ENCODE results near the gene NREP.
A peak's percentile ranks its signal among the peaks of the same experiment; 100 is the strongest.

The NREP gene

DNA sequence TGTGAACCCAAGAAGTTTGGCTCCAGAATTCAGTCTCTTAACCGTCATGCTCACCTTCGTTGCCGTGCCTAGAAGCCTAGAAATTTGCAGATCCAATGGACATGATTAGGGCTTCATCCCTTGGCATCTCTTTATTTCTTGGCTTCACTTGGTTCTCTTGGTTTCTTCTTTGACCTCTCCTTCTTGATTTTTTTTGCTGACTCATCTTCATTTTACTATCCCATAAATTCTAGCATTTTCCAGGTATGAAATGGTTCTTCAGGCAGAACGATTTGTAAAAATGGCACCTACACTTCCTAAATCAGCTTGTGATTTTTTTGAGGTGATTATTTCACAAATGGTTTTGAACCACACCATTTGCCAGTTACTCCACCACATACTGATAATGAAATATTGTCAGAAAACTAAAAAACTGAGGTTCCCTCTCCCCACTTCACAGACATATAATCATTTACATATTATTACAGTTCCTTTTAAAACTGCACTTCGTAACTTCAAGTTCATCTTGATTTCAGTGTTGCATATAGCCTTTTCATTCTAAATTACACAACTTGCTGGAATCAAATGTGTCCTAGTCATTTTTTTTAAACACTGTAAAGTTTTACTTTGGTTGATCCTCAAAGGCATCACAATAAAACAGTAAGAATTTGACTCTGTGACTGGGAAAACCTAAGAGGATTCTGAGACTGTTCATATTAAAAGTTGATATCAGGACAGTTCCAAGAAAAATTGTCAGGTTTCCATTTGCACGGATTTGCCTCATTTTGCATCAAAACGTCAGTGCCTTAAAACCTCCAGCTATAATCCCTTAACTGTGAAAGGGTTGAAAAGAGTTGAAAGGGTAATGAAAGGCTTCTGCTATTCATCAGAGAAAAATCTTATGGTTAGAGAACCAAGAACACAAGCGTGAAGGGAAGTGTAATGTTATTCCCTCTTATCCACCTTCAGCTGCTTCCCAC, 8.9 kb upstream of the NREP start:
- no peak for DNase-seq (ENCODE audit: low read depth in 1 of 2, low spot score in 1 of 2)

DNA sequence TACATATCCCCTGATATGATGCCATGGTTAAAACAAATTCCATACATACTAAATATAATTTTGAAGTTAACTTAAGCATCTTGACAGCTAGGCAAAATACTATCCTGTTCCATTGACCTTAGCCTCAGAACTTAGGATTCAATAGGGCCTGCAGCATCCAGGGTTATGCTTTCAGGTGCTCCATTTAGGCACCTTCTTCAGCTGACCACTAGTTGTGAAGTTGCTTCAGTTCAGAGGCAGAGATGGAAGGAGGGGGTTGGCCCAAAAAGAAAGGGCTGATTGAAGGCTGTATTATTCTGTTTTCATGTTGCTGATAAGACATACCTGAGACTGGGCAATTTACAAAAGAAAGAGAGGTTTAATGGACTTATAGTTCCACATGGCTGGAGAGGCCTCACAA, 7.0 kb upstream of the NREP start:
- no peak for DNase-seq (ENCODE audit: low read depth in 1 of 2, low spot score in 1 of 2)

DNA sequence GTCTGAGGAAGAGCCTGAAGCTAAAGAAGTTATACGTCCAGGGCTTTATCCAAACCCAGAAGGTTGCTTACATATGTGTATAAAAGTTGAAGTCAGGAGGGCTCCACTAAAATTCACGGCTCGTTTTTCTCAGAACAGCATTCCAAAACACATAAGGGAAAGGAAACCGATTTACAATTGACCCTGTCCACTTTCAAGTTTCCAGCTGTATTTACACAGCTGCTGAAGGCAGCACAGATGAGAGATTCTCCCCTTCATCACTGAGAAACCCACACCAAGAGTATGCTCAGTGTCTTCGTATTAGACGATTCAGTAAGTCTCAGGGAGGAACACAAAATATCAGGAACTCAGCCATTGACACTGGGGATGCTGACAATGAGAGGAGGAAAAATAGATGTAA, 5.9 kb upstream of the NREP start:
- DNase-seq (ENCODE audit: low read depth in 1 of 2, low spot score in 1 of 2), result no peak

DNA sequence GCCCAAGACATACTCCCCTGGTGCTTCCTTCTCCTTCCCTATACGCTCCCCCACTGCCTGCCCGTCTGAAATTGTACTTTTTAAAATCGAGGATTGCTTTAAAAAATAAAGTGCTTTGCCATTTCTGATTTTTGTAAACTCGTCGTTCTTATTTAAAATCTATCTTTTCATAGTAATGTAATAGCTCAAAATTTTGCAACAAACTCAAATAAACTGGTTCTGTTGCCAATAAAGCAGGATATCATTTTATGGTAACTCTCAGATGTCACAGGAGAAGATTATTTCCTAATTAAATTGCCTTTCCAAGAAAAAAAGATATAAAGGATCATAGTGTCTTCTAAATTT, 1.3 kb upstream of the NREP start:
- no peak for DNase-seq (ENCODE audit: low read depth in 1 of 2, low spot score in 1 of 2)

DNA sequence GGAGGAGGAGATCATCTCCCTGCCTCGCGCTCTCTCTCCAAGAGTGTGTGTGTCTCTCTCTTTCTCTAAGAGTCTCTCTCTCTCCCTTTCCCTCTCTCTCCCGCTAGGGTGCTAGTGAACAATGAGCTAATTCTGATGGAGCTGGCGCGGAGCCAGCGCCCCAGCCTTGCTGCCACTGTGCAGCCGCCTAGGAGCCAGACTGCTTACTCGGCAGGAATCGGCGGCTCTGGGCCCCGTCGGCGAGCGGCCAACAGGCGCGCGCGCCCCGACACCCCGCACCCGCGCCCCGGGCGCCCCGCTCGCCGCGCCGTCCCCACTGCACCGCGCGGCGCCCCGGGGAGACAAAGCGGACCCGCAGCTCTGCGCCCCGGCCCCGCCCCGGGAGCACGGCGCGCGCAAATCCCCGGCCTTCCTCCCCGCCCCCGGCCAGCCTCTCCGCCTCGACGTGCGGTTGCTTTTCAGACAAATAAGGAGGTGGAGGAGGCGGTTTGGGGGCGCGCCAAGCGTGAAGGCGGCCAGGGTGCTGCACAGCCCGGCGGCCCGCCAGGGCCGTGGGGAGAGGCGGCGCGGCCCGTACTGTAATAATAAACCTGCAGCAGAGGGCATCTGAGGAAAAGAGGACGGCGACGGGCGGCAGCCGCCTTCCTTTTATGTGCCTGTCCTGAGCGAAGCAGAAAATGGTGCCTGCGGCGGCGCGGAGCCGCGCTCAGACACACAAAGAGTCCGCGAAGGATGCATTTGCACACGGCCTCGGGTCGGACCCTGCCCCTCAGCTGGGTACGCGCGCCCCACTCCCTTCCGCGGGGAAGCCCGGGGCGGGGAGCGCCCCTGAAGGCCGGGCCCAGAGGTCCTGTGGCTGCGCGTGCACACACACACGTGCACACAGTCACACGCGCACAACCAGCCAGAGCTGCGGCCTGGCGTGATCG, 625 bp upstream of the NREP start:
- DNase-seq (ENCODE audit: low read depth in 1 of 2, low spot score in 1 of 2), result peak; percentile 44 to 64

DNA sequence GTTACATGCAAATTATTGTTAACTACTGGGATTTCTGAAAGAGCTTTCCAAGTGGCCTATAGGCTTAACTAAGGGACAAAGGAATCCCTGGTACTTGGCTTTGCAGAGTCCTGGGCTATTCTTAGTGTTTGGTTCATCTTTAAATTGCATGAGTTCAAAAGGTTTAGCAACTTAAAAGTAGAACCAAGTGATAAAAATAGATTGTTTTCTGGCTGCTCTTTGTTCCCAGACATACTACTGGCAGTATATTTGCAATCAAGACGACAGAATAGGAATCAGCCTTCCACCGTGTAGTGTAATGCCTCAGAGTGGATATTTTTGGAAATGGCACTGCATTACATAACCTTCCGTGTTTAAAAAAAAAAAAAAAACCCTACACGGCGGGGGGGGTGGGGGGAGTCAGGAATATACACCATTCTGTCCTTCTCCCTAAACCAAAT, 1.0 kb downstream of the NREP start:
- DNase-seq (ENCODE audit: low read depth in 1 of 2, low spot score in 1 of 2), result no peak

DNA sequence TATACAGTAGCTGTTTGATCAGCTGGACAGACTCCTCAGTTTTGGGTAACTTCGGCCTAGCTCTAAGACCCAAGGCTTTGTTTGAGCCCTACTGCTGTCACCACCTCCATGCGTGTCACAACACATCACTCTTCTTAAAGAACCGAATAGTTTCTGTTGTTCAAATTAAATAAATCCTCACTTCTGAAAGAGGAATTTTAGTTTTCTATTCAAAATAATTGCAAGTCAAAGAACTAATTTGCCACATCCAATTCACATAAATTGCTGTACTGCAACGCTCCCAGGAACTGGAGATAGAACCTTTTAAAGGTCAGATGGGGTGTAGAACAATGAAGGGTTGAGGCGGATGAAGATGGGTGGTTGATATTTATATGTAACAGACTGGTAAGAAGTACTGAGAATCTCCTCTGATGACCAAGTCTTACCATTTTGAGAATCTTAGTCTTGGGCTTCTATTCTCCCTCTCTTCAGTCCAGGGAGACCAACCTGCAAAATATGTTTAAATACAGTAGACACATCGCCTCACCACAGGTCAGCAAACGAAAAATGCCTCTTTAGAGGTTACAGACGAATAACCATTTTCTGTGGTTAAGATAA, 1.6 kb downstream of the NREP start:
- DNase-seq (ENCODE audit: low read depth in 1 of 2, low spot score in 1 of 2), result no peak

DNA sequence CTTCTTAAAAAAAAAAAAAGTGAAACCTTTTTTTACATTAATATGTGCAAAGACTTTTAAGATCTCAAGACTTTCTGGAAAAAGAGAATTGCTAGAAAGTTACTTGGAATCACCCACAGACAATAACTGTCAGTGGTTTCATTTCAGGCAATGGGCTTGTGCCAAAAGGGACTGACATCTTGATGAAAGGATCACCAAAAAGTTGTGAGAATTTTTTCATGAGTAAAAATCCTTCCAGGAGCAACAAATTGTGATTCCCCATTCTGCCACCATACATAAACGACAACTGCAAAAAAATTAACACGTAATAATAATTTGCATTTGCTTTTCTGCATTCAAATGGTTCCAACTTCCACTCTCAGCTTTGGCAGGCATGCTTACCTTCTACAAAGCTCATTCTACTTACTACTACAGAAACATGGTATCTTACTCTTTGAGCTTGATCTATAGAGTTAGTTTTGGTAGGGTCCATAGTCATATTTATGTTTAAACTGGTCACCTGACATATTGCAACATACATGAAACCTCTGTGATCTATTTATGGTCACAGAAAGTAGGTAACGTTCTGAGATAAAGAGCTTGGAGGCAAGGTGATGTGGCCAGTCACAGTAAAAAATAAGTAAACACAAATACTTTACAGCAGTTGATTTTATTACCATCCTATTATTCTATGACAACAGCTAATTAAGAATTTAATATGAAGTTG, 3.0 kb downstream of the NREP start:
- no peak for DNase-seq (ENCODE audit: low read depth in 1 of 2, low spot score in 1 of 2)

DNA sequence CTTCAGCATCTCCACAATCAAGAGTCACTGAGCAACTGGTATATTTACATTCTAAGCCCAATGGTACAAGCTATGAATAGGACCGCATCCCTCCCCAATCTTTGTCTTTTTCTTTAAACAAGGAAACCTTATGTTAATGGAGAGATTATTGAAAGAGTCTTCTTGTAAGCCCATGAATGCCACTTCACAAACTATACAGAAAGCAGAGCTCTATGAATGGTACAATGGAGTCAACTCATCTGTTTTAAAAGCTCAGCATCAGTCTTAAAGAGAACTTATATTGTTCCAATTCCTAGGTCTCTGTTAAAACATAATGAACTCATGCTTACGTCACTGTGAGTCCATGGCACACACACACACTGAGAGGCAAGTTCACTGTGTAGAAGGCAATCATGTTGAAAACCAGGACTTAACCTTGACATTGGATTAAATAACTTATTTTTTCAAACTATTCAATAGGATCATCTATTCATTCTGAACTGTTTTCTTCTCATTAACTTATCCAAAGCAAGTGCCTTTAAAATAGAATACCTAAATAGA, 4.5 kb downstream of the NREP start:
- no peak for DNase-seq (ENCODE audit: low read depth in 1 of 2, low spot score in 1 of 2)

DNA sequence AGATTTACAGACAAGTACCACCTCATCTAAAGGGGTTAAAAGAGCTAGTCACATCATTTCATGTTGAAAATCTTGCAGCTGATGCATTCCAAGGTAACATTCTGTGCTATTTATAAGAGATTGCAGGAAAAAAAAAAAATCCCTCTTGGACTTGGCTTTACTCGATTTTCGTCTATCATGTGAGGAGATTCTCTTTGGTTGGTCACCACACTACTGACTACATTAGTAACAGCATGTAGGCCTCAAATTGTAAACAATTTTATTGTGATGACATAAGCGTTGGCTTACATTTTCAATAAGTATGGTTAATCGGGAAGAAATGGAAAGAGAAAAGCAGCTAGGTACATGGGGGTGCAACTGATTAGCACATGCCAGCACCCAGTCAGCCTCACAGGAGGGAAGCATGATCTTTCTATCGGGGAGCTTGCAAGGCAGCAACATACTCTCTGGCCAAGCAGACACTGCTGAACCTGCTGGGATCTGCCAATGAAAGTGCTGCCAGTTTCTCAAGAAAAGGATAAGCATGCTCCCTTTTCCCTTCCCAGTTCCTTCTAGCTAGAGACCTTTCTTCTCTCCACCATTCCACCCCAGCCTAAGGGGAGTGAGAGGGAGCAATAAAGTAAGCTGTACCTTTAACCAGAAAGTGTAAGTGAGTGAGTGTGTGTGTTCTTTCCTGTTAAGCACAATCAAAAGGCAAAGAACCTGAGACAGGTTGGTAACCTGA, 7.5 kb downstream of the NREP start:
- no peak for DNase-seq (ENCODE audit: low read depth in 1 of 2, low spot score in 1 of 2)

DNA sequence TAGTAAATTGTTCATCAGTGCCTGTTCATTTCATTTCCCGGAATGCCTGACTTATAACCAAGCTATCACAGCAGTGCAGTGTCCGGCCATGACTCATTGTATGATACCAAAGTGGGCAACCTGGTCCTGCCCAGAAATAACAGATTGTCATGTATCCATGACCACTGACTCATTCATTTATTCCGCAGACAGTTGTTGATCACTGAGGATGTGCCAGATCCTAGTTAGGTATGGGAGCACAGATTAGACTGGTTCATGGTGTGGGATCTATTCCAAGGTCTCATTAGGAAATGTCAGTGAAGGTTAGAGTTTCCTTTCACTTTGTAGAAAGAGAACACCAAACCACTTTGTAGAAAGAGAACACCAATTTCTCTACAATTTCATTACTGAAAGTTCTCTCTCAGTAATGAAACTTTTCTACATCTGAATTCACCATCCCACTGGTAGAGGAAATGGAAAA, 8.7 kb downstream of the NREP start:
- no peak for DNase-seq (ENCODE audit: low read depth in 1 of 2, low spot score in 1 of 2)

DNA sequence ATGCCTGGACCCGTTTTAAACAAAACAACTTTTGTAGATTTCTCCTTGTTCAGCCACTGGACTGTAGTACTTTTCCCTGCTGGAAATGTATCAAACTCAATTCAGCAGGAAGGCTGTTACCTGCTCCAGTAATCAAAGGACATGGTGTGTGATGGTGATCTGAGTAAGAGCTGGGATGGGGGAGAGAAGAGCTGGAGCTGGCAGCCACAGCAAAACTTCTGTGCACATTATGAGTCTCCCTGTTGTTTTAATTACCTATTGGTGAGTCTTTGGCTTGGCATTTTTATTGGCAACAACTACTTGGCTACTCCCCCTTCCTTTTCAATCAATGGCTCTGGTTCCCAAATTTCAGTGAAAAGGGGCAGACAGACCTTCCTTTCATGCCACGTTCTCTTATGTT, 9.7 kb downstream of the NREP start:
- DNase-seq (ENCODE audit: low read depth in 1 of 2, low spot score in 1 of 2), result no peak

DNA sequence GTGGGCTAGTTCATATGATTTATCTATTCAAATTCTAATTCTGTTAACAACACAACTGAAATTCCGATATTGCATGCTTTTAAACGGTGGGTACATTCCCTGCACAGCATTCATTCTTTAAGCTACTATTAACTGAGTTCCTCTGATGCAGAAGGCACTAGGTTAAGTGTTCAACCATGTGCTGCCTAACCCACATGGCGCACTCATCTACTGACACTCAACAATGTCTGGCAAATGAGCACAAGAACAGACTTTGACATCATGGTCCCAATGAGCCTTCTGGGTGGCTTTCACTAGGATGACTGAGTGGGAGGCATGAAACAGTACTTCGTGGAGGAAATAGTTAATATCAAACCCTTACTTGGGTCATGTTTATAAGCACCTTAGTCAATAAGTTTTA, 10.2 kb downstream of the NREP start:
- no peak for DNase-seq (ENCODE audit: low read depth in 1 of 2, low spot score in 1 of 2)

DNA sequence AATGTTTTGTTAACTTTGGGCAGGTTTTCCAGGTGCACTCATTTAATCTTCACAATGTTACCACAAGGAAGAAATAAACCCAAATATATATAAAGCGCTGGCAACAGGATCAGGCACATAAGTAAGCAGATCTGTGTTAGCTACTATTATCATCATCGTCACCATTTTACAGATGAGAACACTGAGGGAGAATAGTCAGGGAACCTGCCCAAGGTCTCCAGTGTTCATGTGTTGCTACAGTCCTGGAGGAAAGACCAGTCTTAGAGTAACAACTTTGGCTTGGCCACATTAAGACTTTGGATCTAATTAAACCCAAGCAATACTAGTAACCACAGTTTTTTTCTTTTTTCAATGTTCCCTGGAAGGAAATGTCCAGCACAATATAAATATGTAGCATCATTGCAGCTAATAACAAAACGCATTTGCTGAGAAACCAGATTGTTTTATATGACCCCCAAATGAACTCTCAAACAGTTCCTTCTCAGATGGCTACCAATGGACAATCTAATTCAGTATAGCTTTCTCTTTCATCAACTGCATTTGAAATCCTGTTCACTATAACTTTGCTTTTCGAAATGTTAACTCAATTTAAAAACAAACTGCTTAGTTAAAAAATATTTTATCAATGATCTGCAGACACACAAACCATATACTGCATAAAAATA, 11.8 kb downstream of the NREP start:
- no peak for DNase-seq (ENCODE audit: low read depth in 1 of 2, low spot score in 1 of 2)

DNA sequence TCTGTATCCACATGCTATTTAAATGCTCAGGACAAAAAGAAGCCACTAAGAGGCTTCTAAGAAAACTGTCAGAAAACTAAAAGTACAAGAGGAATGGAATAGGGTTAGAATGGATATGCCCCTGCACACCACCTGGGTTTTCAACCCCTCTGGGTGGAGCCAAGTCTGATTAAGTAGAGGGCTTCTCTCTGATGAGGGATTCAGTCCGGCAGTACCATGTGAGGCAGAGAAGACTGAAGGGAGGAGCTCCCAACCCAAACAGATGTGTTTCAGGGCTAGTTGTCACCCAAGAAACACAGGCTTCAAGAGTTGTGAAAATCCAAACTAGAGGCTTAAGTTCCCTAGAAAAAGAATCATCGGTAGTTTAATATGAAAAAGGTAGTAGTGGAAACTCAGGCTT, 12.5 kb downstream of the NREP start:
- DNase-seq (ENCODE audit: low read depth in 1 of 2, low spot score in 1 of 2), result no peak

DNA sequence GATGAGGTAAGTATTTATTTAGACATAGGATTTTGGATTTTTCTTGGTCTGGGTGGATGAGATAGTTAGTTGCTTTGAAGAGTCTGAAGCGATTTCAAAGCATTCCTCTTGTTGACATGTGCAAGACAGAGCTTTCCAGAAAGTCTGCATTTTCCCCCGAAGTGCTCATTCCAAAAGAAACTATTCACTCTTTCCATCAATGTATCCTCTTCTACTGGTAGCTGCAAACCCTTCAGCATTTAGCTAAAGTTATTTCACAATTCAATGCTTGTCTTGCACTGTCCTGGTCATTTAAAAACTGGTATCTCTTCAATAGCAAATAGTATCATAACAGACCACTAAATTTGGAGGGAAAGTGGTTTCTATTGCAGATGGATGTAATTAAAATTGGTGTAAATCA, 13.0 kb downstream of the NREP start:
- DNase-seq (ENCODE audit: low read depth in 1 of 2, low spot score in 1 of 2), result no peak

DNA sequence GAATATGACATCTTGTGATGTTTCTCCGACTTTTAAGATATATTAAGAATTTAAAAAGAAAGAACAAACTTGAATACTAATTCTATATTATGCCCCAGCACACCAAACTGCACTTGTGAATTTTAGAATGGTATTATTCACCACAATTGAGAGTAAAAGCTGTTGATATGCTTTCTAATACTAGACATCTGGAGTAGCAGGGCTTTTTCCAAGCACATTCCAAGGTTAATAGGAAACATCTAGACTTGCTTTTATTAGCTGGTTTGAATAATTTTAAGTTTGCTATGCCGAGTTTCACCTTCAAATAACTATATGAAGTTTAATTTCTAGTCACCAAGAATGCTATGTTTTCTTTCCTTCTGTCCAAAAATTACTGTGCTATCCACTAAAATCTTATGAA, 13.5 kb downstream of the NREP start:
- no peak for DNase-seq (ENCODE audit: low read depth in 1 of 2, low spot score in 1 of 2)

DNA sequence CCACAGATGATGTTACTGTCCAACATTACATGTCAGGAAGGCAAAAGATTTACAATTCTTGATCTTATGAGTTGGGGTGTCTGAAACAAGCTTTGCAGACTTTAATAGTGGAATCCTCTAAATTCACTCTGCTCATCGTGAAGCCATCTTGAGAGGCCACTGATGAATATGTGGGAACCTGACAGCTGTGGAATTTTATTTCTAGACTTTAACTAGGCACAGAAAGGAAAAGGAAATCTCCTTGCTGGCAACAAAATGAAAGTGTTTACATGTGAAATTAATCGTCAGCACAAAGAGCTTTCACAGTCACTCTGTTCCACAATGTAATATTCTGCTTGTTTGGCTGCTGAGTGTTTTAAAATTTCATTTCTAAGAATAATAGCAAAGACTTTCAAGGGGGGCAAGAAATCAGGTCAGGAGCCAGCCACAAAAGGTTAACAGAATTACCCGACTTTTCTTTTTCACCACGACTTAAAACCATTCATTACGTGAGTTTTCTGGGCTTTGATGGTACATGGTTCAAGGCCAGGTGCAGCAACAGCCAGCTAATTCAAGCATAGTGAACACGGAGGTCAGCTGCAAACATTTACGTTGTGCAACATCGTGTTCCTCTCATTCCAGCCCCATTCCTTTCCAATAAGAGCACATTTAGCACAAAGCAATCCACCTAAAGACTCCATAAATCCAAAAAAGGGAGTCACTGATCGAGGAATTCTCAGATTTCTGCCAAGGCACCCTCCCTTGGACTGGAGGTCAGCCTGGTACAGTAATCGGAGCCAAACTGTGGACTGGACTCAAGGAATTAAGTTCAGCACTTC, 14.6 kb downstream of the NREP start:
- no peak for DNase-seq (ENCODE audit: low read depth in 1 of 2, low spot score in 1 of 2)

DNA sequence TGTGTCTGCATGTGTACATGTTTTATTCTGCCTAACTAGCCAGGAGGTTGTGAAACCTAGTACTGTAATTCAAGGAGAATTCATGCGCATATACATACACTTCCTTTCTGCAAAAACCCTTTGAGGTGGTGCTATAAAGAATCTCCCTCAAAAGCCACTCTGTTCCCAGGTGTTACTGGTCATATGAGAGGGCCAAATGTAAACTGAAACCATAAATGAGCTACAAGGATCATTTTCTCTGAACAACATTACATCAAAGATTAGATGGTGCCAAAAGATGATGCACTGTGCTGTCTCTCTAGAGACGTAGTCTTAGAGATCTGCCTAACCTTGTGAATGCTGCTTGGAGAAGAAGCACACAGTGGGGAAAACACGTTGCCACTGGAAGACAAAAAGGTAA, 15.7 kb downstream of the NREP start:
- DNase-seq (ENCODE audit: low read depth in 1 of 2, low spot score in 1 of 2), result no peak
